NCI-H2107 (cell line): Measurements from ENCODE around the gene RAPSN.

Experiments
- DNase-seq: peaks from one replicate; lab custom pipeline; 2025; lab: John Stamatoyannopoulos, UW

Gene RAPSN

DNA sequence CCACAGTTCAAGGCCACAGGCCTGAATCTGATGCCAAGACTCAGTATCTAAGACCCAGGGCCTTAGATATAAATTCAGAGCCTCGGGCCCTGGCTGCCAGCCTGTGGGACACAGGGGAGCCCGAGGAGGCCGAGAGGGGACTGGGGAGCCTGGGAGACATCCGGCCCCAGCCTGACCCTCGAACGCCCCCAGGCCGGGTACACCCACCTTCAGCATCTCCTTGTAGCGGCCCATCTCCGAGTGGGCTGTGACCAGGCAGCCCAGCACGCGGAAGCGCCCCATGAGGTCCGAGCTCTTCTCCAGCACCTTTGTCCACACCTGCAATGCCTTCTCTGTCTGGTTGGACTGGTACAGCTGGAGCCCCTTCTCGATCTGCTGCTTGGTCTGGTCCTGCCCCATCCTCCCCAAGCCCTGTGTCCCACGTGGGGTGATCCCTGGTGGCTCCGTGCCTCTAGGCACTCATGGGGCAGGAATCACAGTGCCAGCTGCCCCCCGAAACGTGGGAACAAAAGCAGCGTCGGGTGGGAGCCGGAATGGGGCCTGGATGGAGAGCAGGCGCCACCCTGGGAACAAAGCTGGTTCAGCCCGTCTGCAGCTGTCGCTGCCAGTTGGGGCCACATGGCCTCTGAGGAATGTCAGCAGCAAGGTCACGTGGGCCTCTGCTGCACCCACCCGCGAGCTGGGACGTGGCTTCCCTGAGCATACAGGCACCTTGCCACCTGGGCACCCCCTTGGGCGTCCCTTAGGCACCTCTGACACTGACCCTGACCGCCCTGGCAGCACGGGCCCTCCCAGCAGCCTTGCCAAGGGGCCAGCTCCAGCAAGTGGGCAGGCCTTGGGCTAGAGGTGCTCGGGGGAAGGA lies at the start of gene RAPSN:
TSS of gene RAPSN (minus strand) at position 571 of the 862 bp plus-strand sequence. CDS start at position 399, 172 bp downstream.
- no peak for DNase-seq

DNA sequence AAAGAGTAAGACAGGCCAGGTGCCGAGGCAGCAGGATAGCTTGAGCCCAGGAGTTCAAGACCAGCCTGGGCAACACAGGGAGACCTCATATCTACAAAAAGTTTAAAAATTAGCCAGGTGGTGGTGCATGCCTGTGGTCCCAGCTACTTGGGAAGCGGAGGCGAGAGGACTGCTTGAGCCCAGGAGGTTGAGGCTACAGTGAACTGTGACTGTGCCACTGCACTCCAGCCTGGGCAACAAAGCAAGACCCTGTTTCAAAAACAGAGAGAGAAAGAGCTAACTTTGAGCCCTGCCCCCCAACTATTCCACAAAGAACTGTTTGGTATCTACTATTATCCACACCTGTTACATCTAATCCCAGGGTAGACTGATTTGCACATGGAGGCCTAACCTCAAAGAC lies 49.2 kb upstream of the RAPSN start:
- DNase-seq = no peak

DNA sequence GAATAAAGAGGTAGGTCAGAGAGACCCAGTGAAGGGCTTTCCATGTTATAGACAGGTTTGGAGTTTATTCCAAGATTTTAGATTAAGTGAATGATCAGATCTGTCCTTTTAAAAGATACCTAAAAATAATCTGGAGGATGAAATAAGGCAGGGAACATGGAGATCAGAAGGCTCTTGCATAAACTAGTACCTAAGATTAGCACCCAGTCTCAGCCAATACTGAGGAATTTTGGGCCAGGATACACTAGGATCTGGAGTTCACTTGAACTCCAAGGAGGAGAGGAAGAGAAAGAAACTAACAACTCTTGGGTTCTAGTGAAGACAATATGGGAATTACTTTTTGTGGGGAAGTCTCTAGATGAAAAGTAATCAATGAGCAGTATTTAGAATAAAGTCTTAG lies 47.9 kb upstream of the RAPSN start:
- no peak for DNase-seq

DNA sequence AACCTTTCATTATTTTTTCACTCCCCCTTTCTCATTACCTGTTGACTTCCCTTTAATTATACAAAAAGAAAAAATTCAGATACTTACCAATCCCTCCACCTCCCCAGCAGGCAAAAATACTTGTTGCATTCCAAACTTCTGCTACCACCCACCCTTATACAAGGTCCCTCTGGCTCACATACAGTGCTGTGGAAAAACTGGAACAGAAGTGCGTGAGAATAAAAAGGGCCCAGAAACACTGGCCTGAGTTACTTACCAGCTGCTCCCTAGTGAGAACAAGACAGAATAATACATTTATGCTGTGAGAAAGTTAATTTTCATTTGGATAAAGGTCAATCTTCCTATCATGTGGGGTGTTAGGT lies 46.9 kb upstream of the RAPSN start:
- DNase-seq = no peak

DNA sequence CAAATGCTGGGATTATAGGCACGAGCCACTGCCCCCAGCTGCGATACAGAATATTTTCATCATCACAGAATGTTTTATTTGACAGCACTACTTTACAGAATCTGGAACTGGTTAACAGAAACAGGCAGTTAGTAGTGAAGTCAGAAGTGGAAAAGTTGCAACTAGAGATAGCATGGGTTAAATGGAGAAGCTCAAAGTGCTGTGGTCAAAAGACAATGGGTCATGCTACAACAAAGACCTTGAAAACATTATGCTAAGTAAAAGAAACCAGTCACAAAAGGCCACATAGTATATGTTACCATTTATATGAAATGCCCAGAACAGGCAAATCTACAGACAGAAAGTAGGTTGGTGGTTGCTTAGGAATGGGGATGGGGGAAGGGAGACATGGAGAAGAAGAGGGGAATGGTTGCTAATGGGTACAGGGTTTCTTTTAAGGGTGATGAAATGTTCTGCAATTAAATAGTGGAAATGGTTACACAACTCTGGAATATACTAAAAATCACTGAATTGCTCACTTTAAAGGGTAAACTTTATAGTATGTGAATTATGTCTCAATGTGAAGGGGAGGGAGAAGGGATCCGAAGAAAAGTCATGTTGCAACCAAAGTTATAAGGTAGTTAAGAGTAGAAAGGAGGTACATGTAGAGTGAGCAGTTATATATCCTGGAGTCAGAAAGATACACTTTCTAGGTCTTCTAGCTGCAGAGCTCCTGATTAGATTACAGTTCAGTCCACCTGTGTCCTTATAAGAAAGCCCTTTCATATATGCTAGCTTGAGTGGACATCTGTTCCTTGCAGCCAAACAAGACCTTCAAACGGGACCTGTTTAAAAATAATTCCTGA lies 46.3 kb upstream of the RAPSN start:
- no peak for DNase-seq

DNA sequence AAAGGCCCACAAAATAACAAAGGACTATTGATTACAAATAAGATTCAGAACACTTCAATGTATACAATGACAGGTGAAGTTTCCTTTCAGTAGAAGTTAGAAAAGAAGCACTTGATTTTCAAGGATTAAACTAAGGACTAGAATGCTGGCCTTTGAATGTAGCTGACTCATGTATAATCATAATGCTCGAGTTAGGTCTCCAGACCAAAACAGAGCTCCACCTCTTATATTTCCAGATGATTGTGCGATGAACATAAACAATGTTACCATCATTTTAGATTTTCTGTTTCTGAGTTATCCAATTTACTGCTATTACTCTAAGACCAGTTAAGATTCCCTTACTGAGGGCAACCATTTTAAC lies 40.4 kb upstream of the RAPSN start:
- no peak for DNase-seq

DNA sequence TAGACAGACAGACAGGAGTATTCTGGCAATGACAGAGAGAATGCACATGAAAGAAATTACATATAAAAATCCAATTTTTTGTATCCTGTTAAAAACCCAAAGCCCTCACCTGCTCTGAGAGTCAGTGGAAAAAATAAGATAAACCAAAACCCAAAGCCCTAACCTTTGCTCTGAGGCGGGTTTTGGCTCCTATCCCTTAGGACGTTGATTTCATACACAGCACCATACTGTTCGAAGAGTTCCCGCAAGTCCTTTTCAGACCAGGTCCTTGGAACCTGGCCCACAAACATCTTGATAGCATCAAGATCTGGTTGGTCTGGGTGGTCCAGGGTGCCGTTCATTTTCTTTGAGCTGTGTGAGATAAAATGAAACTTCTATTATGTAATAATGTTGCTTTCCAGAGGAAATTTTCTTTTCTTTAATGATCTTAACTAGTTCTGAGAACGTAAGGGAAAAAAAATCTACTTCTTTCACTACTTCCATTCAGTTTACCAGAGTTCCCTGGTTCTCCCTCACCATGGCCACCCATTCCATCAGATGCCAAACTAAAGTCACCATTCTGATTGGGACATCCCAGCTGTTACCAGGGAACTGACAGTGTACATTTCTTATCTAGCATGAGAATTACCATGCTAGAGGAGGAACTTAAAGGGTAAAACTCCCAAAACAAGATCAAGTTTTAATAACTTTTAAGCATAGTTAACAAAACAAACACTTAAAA lies 39.9 kb upstream of the RAPSN start:
- DNase-seq = no peak

DNA sequence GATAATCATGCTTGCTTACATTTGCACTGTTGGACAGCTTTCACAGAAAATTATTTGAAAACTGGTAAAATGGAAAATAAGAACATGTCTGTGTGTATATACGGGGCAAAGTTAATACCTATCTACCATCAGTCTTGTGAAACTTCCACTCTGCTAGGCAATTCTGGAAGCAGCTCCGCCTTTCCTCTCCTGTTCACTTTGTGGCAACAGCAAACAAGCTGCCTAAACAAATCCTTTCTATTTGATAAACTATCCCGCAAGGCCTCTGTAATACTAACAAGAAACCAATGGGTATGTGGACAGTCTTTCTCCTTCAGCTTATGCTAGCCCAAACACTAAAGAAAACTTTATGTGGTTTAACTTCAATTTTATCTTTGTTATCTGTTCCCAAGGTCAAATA lies 39.2 kb upstream of the RAPSN start:
- DNase-seq = no peak

DNA sequence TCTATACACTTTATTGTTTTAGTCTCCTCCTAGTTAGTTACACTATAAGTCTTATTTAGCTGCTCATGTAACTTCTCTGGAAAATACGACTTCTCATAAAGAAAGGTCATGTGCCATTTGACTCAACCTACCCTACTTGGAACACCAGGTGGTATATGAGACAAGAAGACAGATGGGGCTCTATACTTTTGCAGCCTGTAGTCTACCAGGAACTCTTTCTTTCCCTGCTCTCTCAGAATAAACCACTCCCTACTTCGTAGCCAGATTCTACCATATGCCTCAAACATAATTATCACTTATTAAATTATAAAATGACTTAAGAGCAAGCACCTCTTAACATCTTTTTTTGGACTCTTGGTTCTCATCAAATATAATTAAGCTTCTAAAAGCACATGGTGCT lies 38.5 kb upstream of the RAPSN start:
- no peak for DNase-seq

DNA sequence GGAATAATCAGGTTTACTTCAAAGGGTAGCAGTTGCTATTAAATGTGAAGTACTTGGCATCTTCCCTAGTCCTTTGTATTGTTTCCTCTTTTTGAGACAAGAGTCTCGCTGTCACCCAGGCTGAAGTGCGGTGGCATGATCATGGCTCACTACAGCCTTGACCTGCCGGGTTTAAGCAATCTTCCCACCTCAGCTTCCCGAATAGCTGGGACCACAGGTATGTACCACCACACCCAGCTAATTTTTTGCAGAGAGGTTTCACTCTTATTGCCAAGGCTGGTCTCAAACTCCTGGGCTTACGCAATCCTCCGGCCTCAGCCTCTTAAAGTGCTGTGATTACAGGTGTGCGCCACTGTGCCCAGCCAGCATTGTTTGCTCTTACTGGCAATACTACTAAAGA lies 36.2 kb upstream of the RAPSN start:
- DNase-seq = no peak

DNA sequence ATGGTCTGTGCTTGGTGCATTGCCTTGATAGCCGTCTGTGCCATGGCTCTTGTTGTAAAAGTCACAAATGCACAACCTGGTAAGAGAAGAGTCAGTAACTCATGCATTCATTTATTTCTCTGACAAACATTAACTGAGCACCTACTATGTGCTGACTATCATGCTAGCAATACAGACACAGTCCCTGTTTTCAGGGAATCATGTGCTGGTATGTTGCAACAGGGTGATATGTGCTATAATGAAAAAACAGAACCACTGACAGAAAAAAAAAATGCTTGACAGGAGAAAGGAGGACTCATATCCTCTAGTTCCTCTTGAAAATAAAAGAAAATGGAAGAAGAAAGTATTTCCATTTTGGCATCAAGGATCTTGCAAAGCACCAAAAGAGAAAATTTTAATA lies 34.5 kb upstream of the RAPSN start:
- no peak for DNase-seq

DNA sequence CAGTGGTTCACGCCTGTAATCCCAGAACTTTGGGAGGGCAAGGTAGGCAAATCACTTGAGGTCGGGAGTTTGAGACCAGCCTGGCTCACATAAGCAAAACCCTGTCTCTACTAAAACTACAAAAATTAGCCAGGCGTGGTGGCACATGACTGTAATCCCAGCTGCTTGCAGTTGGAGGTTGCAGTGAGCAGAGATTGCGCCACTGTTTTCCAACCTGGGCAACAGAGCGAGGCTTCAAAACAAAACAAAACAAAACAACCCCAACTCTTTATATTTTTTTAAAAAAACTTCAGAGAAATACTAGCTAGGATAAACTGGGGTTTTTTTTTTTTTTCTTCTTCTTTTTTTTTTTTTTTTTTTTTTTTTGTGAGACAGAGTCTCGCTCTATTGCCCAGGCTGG lies 31.8 kb upstream of the RAPSN start:
- no peak for DNase-seq

DNA sequence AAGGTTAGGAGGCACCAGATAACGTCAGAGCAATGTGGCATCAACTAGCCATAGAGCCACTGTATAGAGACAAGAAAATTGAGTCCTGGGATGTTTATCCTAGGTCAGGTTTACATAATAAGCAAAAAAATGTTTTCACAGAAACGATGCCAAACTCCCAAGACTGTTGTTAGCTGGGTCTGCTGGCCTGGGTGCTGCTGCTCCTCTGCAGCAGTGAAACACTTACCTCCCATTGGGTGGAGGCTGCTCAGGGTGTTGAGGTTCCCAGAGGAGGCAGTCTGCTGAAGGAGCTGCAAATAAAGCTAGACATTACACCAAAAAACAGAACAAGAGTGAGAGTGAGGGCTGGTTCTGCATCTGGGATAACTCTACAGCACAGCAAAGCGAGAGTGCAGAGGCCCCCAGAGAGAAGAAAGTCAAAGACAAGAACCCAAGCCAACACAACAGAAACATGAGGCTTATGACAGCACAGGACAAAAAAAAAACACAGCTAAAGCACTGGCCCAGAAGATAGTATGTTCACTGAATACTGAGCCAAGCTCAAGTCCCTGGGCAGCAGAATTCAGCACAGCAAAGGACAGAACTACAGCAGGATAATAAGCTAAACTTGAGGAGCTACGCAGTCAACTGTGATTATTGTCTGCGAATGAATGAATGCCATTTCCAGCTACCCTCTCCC lies 29.9 kb upstream of the RAPSN start:
- DNase-seq = no peak

DNA sequence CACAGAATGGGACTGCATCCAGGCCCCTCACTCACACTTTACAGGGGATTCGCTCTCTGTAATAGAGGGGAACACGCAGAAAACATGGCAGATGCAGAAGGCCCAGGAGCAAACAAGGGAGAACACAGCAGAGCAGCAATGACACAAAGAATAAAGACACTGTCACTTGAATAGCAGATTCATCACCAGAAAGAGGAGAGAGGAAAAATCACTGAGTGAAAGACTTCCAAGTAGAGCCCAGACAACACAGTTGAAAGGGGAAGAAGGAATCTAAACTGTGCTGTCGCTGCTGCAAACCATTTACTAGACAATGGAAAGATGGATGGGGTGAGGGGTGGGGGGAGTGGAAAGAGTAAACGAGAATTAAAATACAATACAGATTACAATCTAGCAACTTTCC lies 28.8 kb upstream of the RAPSN start:
- no peak for DNase-seq

DNA sequence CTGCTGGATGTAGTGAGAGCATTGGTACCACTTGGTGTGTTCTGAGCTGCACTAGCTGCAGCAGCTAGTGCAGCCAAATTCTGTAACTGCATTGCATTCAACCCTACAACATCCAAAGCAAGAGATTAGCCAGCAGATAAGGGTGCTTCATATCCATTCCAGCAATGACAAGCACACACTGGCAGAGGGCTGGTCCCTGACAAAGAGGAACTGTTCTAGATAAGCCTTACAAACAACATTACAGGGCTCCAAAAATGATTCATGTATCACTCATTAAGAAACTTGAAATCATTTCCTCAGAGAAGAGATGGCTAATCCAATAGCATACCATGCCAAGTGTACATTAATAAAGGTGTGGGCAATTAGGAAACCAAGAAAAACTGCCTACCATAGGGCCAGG lies 28.4 kb upstream of the RAPSN start:
- no peak for DNase-seq

DNA sequence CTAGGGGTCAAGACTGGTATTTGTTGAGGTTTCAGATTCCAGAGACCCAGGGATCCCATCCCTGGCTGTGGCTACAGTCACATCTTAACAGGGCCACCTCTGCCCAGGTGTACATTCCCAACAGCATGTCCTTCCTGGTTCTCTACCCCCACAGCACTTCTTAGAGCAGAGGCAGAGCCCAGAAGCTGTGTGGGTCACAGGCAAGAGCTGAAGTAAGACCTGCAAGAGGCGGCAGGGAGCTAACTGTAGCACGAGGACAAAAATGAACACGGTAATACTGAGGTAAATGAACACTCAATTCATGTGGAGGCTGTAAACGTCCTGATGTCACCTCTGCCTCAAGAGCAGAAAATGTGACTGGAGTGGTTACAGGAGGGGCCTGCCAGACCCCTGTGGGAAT lies 21.7 kb upstream of the RAPSN start:
- DNase-seq = no peak

DNA sequence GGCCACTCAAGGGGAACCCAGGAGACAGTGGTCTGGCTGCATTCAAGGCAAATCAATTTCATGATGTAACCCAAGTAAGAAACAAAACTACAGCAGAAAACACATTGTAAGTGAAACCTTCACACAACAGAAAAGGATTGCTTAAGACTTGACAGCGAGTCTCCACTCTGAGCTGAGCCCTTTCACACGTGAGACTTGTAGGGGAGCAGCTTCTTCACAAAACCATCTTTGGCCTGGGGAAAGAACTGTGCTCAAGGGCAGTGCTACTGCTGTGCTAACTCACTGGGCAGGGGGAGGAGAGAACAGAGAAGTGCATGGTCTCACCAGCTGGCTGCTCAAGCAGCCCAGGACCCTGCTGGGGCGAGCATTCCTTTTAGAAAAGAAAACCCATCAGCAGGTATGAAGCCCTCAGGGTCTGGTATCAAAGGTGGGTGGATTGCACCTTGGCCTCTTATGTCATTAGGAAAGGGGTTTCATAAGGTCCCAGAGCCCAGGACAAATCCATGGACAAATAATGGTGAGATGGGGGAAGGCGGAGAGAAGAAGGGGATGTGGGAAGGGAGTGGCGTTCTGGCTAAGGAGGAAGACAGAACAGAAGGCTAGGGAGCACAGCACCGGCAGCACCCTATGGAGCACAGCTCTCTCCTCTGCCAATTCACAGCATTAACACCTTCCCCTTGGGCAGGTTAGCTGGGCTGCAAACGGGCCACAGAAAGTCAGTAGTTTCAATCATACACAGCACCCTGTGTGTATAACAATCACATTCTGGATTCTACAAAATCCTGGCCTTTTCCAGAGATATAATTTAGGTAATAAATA lies 20.6 kb upstream of the RAPSN start:
- no peak for DNase-seq

DNA sequence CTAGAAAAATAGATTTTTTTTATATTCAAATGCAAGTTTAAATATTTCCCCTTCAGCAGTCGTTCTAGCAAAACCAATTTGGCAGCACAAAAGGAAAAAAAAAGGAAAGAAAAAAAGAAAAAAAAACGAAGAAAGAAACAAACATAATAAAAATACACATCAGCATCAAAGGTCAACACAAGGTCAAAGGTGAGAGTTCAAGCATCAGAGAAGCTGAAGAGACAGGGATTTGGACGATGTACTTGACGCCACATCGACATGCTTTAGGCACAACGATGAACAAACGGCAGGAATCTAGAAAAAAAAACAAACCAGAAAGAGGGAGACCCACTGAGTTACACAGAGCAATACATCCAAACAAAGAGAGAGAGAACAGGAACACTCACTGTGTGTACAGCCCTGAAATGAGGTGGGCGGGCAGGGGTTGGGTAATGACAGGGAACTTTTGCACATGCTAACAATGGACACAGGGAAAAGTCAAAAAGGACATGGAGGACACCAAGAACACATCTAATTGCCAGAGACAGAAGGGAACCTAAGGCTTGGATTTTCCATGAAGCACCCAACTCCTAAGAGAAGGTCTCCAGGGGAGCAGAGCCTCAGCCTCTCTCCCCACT lies 19.8 kb upstream of the RAPSN start:
- no peak for DNase-seq

DNA sequence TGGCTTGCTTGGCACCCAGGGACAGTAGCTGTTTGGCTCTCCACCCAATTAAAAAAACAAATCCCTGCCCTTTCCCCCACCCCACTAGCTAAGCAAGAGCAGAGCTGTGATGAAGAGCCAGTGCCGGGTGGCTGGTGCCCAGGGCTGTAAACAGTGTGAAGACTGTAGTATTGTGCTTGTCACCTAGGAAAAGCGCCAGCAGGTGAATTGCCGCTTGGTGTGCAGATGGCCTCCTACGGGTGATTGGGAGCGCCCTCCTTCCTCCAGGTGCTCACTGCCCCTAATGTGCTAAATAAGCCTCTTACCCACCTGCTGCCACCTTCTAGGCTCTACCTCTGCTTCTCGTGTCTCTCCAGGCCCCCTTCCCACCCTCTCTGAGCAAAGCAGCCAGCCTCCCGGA lies 18.4 kb upstream of the RAPSN start:
- peak; percentile 72 for DNase-seq

DNA sequence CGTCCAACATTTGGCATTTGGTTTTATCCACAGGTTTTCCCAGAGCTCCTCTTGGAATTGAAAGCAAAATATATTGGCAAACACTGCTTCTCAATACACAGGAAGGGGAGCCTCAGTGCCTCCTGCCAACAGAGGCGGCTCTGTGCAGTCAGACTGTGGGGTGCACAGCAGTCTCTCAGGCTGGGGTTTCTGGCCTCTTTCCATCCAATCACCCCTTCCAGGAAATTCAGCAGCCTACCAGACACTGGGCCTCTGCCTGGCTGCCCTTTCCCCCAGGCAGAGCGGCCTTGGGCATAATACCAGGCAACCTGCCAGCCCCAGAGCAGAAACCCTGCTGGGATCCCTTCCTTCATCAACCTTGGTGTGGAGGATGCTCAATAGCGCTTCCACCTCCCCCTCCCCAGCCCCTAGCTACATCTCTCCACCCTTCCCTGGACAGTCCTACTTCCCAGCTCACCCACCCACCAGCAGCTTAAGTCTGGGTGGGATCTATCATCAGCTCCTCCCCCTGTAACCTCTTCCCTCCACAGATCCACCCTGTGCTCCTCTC lies 17.8 kb upstream of the RAPSN start:
- DNase-seq = peak; percentile 50

DNA sequence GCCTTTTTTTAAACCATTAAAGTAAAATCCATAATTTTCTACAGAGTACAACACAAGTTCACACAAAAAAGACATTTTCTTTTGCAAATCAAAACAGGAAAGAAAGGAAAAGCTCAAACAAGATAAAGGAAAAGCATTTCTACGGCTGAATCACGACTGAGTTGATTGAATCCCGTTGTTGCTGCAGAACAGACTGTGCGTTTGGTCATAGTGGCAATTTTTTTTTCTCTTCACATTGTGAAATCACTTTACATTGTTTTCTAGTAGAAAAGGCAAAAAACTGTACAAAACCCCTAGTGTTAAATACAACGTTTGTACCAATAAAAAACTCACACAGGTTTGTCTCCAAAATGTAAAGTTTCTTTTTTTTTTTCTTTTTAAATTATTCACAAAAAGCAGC lies 17.3 kb upstream of the RAPSN start:
- DNase-seq = no peak
